ENCODE data around the gene C3orf18. TPM values are rescaled to one million over a fixed set of nuclear protein-coding genes. Genes with fewer than 3 reads are reported as not detected.

The C3orf18 gene
- total RNA-seq, 2 donors from 2014 or later = 7.8 to 19.0 TPM

- DNase-seq (ENCODE audit: low spot score) (no peak), ATAC-seq (ENCODE audit: insufficient number of reproducible peaks, low FRiP score, low read depth) (no peak)
- no peaks in the 10 kb centered on the region for H3K36me3 ChIP-seq
- TF ChIP-seq, protein P1, sequence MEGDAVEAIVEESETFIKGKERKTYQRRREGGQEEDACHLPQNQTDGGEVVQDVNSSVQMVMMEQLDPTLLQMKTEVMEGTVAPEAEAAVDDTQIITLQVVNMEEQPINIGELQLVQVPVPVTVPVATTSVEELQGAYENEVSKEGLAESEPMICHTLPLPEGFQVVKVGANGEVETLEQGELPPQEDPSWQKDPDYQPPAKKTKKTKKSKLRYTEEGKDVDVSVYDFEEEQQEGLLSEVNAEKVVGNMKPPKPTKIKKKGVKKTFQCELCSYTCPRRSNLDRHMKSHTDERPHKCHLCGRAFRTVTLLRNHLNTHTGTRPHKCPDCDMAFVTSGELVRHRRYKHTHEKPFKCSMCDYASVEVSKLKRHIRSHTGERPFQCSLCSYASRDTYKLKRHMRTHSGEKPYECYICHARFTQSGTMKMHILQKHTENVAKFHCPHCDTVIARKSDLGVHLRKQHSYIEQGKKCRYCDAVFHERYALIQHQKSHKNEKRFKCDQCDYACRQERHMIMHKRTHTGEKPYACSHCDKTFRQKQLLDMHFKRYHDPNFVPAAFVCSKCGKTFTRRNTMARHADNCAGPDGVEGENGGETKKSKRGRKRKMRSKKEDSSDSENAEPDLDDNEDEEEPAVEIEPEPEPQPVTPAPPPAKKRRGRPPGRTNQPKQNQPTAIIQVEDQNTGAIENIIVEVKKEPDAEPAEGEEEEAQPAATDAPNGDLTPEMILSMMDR (IDR thresholded peaks at IDR 0.05) = no peak
- H3K9me3 ChIP-seq = no peaks in the 10 kb centered on the region
- H3K4me1 ChIP-seq (ENCODE audit: control insufficient read depth in 1 of 2, low read depth in 2 of 2) = peaks cover 0 to 6% of the 10 kb centered on the region in 2 donors
- no peak overlapping the region for H3K4me3 ChIP-seq
- H3K27ac ChIP-seq = no peak overlapping the region
- H3K27me3 ChIP-seq (replicated peaks; ENCODE audit: insufficient read depth) = no peaks in the 10 kb centered on the region
Observed at GRCh38 chr3:50530001-50530970, 37.3 kb downstream of the C3orf18 start.

GRCh38 chr3:50525987-50526386, 41.6 kb downstream of the C3orf18 start:
- no peak overlapping the region for H3K27ac ChIP-seq
- no peak for DNase-seq (ENCODE audit: low spot score)
- no peaks in the 10 kb centered on the region for H3K4me1 ChIP-seq (ENCODE audit: control insufficient read depth in 1 of 2, low read depth in 2 of 2)
- H3K9me3 ChIP-seq = no peaks in the 10 kb centered on the region
- H3K4me3 ChIP-seq = no peak overlapping the region
- no peak for ATAC-seq (ENCODE audit: insufficient number of reproducible peaks, low FRiP score, low read depth)
- H3K36me3 ChIP-seq = no peaks in the 10 kb centered on the region
- TF ChIP-seq, protein P1 (IDR thresholded peaks at IDR 0.05) = no peak
- no peaks in the 10 kb centered on the region for H3K27me3 ChIP-seq (replicated peaks; ENCODE audit: insufficient read depth)

GRCh38 chr3:50525191-50525910, 42.2 kb downstream of the C3orf18 start:
- Histone ChIP-seq H3K27me3 (replicated peaks; ENCODE audit: insufficient read depth) (no peaks in the 10 kb centered on the region), H3K4me3 (no peak overlapping the region), H3K9me3 (no peaks in the 10 kb centered on the region), H3K27ac (no peak overlapping the region), H3K36me3 (no peaks in the 10 kb centered on the region), H3K4me1 (ENCODE audit: control insufficient read depth in 1 of 2, low read depth in 2 of 2) (no peaks in the 10 kb centered on the region)
- TF ChIP-seq, protein P1 (IDR thresholded peaks at IDR 0.05) = no peak
- ATAC-seq (ENCODE audit: insufficient number of reproducible peaks, low FRiP score, low read depth) = no peak
- DNase-seq (ENCODE audit: low spot score) = no peak

- no peaks in the 10 kb centered on the region for H3K36me3 ChIP-seq
- no peak for ATAC-seq (ENCODE audit: insufficient number of reproducible peaks, low FRiP score, low read depth)
Observed at GRCh38 chr3:50524746-50525145, 42.8 kb downstream of the C3orf18 start.

More at GRCh38 chr3:50524746-50525145, 42.8 kb downstream of the C3orf18 start:
- Histone ChIP-seq H3K27me3 (replicated peaks; ENCODE audit: insufficient read depth) (no peaks in the 10 kb centered on the region), H3K27ac (no peak overlapping the region), H3K4me3 (no peak overlapping the region), H3K9me3 (no peaks in the 10 kb centered on the region), H3K4me1 (ENCODE audit: control insufficient read depth in 1 of 2, low read depth in 2 of 2) (no peaks in the 10 kb centered on the region)
- TF ChIP-seq, protein P1 (IDR thresholded peaks at IDR 0.05) = no peak
- no peak for DNase-seq (ENCODE audit: low spot score)

Measured in thoracic aorta (tissue), 2 donors.